GM21367 (cell line): ENCODE measurements around the gene EIF1.
"Not testable (repeated sequence)": the region's sequence is repeated elsewhere in the genome, so short reads cannot be mapped to it uniquely, and the experiment has no call there.

Experiments used
- ATAC-seq: cut with Tn5 transposase; IDR thresholded peaks from one replicate; pipeline ENCODE4 v1.9.1; 2021; ENCODE audit not compliant: unreplicated experiment

The EIF1 gene

GRCh38 chr17:41697122-41697962 lies 8.7 kb downstream of the EIF1 start:
- no peak for ATAC-seq

- not testable (repeated sequence) for ATAC-seq
Measured at GRCh38 chr17:41700843-41701242, 12.2 kb downstream of the EIF1 start.

GRCh38 chr17:41702712-41703111 lies 14.0 kb downstream of the EIF1 start:
- ATAC-seq, result no peak

GRCh38 chr17:41705271-41705991 lies 16.7 kb downstream of the EIF1 start:
- no peak for ATAC-seq

- no peak for ATAC-seq
Measured at GRCh38 chr17:41707803-41708669, 19.4 kb downstream of the EIF1 start.

GRCh38 chr17:41710472-41711090 lies 21.9 kb downstream of the EIF1 start:
- ATAC-seq, result no peak

GRCh38 chr17:41711669-41712400 lies 23.1 kb downstream of the EIF1 start, which contains the start of gene GAST:
Gene GAST (plus strand): TSS chr17:41712331. CDS start chr17:41715437, 3,106 bp downstream.
- ATAC-seq, result no peak

- ATAC-seq, result no peak
Measured at GRCh38 chr17:41717408-41718286, 29.0 kb downstream of the EIF1 start.

GRCh38 chr17:41718287-41718645 lies 29.6 kb downstream of the EIF1 start:
- ATAC-seq, result no peak

GRCh38 chr17:41722231-41722630 lies 33.5 kb downstream of the EIF1 start:
- no peak for ATAC-seq

- ATAC-seq, result no peak
Measured at GRCh38 chr17:41723801-41724475, 35.3 kb downstream of the EIF1 start.

- no peak for ATAC-seq
Measured at GRCh38 chr17:41724476-41725050, 35.9 kb downstream of the EIF1 start.

- ATAC-seq, result no peak
Measured at GRCh38 chr17:41725134-41725533, 36.4 kb downstream of the EIF1 start.

- ATAC-seq, result no peak
Measured at GRCh38 chr17:41728056-41728455, 39.4 kb downstream of the EIF1 start.

- no peak for ATAC-seq
Measured at GRCh38 chr17:41730479-41730878, 41.8 kb downstream of the EIF1 start.

GRCh38 chr17:41731836-41732235 lies 43.2 kb downstream of the EIF1 start:
- no peak for ATAC-seq

GRCh38 chr17:41733348-41734138 lies 44.9 kb downstream of the EIF1 start:
- no peak for ATAC-seq
